ENCODE results near the gene KRTAP10-9. TPM values are rescaled to one million over a fixed set of nuclear protein-coding genes. Genes with fewer than 3 reads are reported as not detected.

The KRTAP10-9 gene
- total and polyA plus RNA-seq, 2 of the 8 experiments (the other 6 are each of a cell fraction or from before 2014, with no cell fraction given): not detected

DNA sequence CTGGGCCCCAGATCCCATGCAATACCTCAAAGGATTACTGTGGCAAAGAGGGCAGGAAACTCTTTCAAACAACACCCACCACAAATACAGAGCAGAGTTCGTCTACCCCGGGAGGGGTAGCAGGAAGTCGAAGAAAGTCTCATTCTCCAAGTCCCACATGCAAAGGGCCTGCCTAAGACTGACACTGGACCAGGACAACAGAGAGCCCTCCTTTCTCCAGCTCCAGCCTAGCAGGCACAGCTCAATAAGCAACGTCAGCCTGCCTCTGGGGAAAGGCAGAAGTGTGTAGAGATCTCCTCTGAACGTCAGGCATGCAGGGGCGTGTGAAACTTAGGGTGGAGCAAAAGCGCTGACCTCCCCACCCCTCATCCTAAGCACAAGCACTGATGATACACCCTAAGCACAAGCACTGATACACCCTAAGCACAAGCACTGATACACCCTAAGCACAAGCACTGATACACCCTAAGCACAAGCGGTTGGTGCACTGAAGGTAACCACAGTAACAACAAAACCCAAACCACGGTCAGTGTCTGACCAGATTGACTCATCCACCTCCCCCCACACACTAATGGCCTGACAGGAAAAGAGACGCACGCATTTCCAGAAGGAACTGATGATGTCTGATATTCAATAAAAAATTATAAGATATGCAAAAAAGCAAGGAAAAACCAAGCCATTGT is 32.2 kb downstream of the KRTAP10-9 start (continued):
- TF ChIP-seq CHD1 (IDR thresholded peaks at IDR 0.05; ENCODE audit: low read depth, low read length) (no peak), KDM4A (IDR thresholded peaks at IDR 0.05; ENCODE audit: low read depth, low read length, severe bottlenecking) (no peak)

All from H1 (cell line).